Measurements from ENCODE around the gene MUC5B. TPM values are rescaled to one million over a fixed set of nuclear protein-coding genes. Genes with fewer than 3 reads are reported as not detected.

MUC5B gene
- total and polyA plus RNA-seq, 2 of the 13 experiments (the other 11 are each of a cell fraction or from before 2014, with no cell fraction given): 0.01 TPM; not detected in 1

GRCh38 chr11:1219834-1220815 lies 2.7 kb upstream of the MUC5B start (continued):
- TF ChIP-seq ZHX2 (IDR thresholded peaks at IDR 0.05; ENCODE audit: low read depth): no peak
- TF ChIP-seq ZHX2 (CRISPR knock-in tag; IDR thresholded peaks at IDR 0.05; ENCODE audit: borderline replicate concordance): no peak
- peak; percentile 93; the same call in 1 of the 2 replicates for TF ChIP-seq ZNF710 (CRISPR knock-in tag; IDR thresholded peaks at IDR 0.05; ENCODE audit: borderline replicate concordance)
- TF ChIP-seq PLRG1 (conservative IDR thresholded peaks at IDR 0.05): no peak
- TF ChIP-seq ATF6 (CRISPR knock-in tag; conservative IDR thresholded peaks at IDR 0.05): no peak
- peak; percentile 91 for TF ChIP-seq HNF1B (CRISPR knock-in tag; IDR thresholded peaks at IDR 0.05)
- no peak for TF ChIP-seq ZZZ3 (CRISPR knock-in tag; IDR thresholded peaks at IDR 0.05; ENCODE audit: borderline replicate concordance)
- TF ChIP-seq FIP1L1 (IDR thresholded peaks at IDR 0.05; ENCODE audit: borderline replicate concordance, insufficient read depth, low read depth, low read length): no peak
- TF ChIP-seq ATF5 (CRISPR knock-in tag; IDR thresholded peaks at IDR 0.05; ENCODE audit: low read depth): no peak
- TF ChIP-seq ZNF18 (CRISPR knock-in tag; IDR thresholded peaks at IDR 0.05; ENCODE audit: insufficient replicate concordance): no peak

Data from HepG2 (cell line).